ENCODE results near the gene CEP152. TPM values are rescaled to one million over a fixed set of nuclear protein-coding genes. Genes with fewer than 3 reads are reported as not detected.
A peak's percentile ranks its signal among the peaks of the same experiment; 100 is the strongest.
"Not testable (repeated sequence)": the region's sequence is repeated elsewhere in the genome, so short reads cannot be mapped to it uniquely, and the experiment has no call there.

Gene CEP152
- total RNA-seq, 1 experiment from 2014 or later: 12.4 TPM

GRCh38 chr15:48811325-48811958 lies 573 bp upstream of the CEP152 start:
- DNase-seq (ENCODE audit: low read depth): no peak

- peak; percentile 67 for DNase-seq (ENCODE audit: low read depth)
These were observed 4.7 kb downstream of the CEP152 start for GRCh38 chr15:48806151-48806550.

- no peak for DNase-seq (ENCODE audit: low read depth)
These were observed 5.3 kb downstream of the CEP152 start for GRCh38 chr15:48805591-48805990.

- DNase-seq (ENCODE audit: low read depth): no peak
These were observed 7.0 kb downstream of the CEP152 start for GRCh38 chr15:48803877-48804276.

- DNase-seq (ENCODE audit: low read depth): peak; percentile 92
These were observed 8.0 kb downstream of the CEP152 start for GRCh38 chr15:48802867-48803266.

GRCh38 chr15:48802257-48802656 lies 8.6 kb downstream of the CEP152 start:
- DNase-seq (ENCODE audit: low read depth): no peak

- peak; percentile 50 for DNase-seq (ENCODE audit: low read depth)
These were observed 9.9 kb downstream of the CEP152 start for GRCh38 chr15:48800811-48801455.

GRCh38 chr15:48800245-48800644 lies 10.6 kb downstream of the CEP152 start:
- no peak for DNase-seq (ENCODE audit: low read depth)

GRCh38 chr15:48798319-48798718 lies 12.6 kb downstream of the CEP152 start:
- DNase-seq (ENCODE audit: low read depth): no peak

GRCh38 chr15:48796930-48797329 lies 13.9 kb downstream of the CEP152 start:
- peak; percentile 58 for DNase-seq (ENCODE audit: low read depth)

GRCh38 chr15:48796521-48796920 lies 14.3 kb downstream of the CEP152 start:
- no peak for DNase-seq (ENCODE audit: low read depth)

- DNase-seq (ENCODE audit: low read depth): no peak
These were observed 15.0 kb downstream of the CEP152 start for GRCh38 chr15:48795901-48796300.

GRCh38 chr15:48794697-48795134 lies 16.2 kb downstream of the CEP152 start:
- no peak for DNase-seq (ENCODE audit: low read depth)

GRCh38 chr15:48792408-48792807 lies 18.5 kb downstream of the CEP152 start:
- DNase-seq (ENCODE audit: low read depth): no peak

GRCh38 chr15:48790466-48791115 lies 20.3 kb downstream of the CEP152 start:
- not testable (repeated sequence) for DNase-seq (ENCODE audit: low read depth)

- no peak for DNase-seq (ENCODE audit: low read depth)
These were observed 25.2 kb downstream of the CEP152 start for GRCh38 chr15:48785712-48786111.

- no peak for DNase-seq (ENCODE audit: low read depth)
These were observed 25.7 kb downstream of the CEP152 start for GRCh38 chr15:48785195-48785594.

- no peak for DNase-seq (ENCODE audit: low read depth)
These were observed 26.1 kb downstream of the CEP152 start for GRCh38 chr15:48784756-48785155.

- DNase-seq (ENCODE audit: low read depth): no peak
These were observed 28.0 kb downstream of the CEP152 start for GRCh38 chr15:48782911-48783310.

- no peak for DNase-seq (ENCODE audit: low read depth)
These were observed 29.3 kb downstream of the CEP152 start for GRCh38 chr15:48781481-48782081.

GRCh38 chr15:48781017-48781416 lies 29.9 kb downstream of the CEP152 start:
- no peak for DNase-seq (ENCODE audit: low read depth)

GRCh38 chr15:48778331-48778730 lies 32.5 kb downstream of the CEP152 start:
- DNase-seq (ENCODE audit: low read depth): no peak

Measured in LHCN-M2 (cell line).